AG09319 (cell line): ENCODE results near the gene ANAPC2.

Experiments used
- DNase-seq: peaks from one replicate; pipeline ENCODE4 v3.0.0-alpha.2; 2010; ENCODE audit warnings: low read depth; ENCODE audit errors: extremely low read depth
- TF ChIP-seq, protein P1 (sequence below): IDR thresholded peaks from 2 replicates; pipeline ENCODE4 v1.5.1; 2011; ENCODE audit warnings: low read depth, mild to moderate bottlenecking, inconsistent platforms, low read length, moderate library complexity

Gene ANAPC2

DNA sequence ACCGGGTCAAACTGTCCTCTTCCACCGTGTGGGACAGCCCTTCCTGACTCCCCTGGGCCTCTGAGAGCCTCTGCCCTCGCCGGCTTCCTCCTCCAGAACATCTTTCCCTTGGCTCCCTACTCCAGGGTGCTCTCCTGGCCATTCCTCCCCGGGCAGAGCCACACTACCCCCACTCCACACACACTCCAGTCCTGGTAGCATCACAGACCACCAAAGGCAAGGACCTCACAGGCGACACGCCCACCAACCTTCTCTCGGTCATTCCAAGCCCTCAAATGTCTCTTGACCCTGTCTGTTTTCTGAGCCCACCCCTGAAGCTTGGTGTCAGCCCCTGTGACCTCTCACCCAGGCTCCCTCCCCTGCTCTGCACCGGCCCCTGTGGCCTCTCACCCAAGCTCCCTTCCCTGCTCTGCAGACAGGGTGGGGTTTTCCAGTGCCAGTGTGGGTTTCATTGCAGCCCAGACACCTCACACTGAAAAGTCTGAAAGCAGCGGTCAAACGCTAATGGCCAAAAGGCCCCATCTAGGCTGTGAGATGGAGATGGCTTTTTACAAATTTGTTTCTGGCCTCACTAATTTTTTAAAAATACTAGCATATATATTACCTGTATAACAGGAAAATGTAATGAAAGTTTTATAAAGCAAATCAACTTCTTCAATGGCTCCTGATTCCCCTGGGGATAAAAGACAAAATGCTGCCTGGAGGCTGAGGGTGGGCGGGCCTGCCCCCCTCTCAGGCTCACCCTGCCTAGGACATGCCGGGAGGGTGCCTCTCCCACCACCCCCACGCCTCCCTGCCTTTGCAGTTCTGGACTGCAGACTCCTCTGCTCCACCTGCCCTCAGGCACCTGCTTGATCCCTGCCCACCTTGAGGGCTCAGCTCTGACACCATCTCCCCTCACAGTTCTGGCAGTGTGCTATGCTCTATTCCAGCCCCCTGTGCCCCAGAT lies 29.0 kb downstream of the ANAPC2 start:
- DNase-seq: no peak
- TF ChIP-seq, protein P1, sequence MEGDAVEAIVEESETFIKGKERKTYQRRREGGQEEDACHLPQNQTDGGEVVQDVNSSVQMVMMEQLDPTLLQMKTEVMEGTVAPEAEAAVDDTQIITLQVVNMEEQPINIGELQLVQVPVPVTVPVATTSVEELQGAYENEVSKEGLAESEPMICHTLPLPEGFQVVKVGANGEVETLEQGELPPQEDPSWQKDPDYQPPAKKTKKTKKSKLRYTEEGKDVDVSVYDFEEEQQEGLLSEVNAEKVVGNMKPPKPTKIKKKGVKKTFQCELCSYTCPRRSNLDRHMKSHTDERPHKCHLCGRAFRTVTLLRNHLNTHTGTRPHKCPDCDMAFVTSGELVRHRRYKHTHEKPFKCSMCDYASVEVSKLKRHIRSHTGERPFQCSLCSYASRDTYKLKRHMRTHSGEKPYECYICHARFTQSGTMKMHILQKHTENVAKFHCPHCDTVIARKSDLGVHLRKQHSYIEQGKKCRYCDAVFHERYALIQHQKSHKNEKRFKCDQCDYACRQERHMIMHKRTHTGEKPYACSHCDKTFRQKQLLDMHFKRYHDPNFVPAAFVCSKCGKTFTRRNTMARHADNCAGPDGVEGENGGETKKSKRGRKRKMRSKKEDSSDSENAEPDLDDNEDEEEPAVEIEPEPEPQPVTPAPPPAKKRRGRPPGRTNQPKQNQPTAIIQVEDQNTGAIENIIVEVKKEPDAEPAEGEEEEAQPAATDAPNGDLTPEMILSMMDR: no peak

DNA sequence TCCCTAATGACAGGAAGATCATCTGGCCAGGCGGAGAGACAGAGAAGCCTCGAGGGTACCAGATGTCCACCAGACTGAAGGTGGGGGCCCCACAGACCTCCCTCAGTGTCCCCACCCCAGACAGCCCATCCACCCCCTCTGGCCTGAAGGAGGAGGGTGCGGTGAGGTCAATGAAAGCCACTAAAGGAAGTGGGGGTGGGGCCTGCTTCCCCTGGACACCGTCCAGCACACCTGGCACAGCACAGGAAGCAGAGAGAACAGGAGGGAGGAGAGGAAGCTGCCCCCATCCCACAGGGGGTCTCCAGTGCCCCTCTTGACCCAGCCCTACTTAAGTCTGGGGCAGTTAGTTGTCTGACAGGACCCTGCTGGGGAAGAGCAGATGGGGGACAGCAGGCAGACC lies 29.7 kb downstream of the ANAPC2 start:
- no peak for DNase-seq
- TF ChIP-seq, protein P1: no peak

DNA sequence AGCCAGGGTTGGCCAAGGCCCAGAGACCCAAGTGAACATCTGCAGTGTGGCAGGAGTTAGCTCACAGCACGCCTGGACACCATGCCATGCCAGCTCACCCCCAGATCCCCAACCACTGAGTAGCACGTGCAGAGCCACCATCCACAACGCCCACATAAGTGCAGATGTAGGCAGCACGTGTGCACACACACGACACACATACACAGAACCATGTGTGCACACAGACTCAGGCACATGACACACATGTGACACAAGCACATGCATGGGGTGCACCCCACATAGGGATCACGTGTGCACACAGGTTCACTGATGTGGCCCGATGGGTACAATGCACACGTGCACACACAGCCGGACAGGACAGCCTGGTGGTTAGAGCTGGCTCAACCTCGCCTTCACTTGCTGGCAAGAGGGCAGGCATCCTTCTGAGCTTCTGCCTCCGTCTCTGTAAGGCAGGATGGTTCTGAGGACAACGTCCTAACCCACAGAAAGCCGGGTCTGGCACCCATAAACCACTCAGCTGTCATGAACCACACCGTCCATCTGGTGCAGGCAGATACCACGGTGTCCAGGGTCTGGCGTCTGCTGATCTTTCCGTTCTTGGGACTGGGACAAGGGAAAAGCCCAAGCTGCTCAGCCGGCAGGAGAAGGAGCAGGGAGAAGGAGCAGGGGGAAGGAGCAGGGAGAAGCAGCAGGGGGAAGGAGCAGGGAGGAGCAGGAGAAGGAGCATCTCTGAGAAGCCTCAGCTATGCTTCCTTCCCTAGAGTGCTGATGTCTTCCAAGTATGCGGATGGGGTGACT lies 30.5 kb downstream of the ANAPC2 start:
- DNase-seq: no peak
- TF ChIP-seq, protein P1: no peak

DNA sequence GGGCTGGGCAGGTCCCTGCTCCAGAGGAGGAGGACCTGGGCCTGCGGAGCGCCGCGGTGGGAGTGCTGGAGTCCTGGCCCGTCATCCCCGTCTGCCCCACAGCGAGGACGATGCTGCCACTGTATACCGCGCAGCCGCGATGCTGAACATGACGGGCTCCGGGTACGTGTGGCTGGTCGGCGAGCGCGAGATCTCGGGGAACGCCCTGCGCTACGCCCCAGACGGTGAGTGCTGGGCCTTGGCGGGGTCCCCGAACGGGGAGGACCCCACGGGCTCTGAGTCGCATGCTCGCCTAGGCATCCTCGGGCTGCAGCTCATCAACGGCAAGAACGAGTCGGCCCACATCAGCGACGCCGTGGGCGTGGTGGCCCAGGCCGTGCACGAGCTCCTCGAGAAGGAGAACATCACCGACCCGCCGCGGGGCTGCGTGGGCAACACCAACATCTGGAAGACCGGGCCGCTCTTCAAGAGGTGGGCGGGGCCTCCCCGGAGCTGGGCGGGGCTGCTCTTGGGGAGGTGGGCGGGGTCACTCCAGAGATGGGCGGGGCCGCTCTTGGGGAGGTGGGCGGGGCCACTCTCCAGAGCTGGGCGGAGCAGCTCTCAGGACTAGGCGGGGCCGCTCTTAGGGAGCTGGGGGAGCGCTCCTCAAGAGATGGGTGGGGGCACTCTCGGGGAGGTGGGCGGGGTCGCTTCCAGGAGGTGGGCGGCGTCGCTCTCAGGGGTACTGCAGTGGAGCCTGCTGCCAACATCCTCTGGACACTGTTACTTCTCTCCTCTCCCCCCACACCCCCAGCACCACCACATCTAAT lies 31.6 kb downstream of the ANAPC2 start:
- TF ChIP-seq, protein P1: no peak
- DNase-seq: peak; percentile 12

DNA sequence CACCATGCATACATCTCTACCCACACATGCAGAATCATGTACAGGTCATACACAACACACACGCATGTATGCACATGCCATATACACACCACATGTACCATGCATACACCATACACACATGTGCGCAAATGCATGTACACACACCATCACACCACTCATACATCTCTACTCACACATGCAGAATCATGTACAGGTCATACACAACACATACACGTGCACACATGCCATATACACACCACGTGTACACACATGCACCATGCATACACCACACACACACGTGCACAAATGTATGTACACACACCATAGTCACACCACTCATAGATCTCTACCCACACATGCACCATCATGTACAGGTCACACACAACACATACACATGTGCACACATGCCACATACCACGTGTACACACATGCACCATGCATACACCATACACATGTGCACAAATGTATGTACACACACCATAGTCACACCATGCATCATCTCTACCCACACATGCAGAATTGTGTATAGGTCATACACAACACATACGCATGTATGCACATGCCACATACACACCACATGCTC lies 35.4 kb downstream of the ANAPC2 start:
- DNase-seq: no peak
- TF ChIP-seq, protein P1: no peak

DNA sequence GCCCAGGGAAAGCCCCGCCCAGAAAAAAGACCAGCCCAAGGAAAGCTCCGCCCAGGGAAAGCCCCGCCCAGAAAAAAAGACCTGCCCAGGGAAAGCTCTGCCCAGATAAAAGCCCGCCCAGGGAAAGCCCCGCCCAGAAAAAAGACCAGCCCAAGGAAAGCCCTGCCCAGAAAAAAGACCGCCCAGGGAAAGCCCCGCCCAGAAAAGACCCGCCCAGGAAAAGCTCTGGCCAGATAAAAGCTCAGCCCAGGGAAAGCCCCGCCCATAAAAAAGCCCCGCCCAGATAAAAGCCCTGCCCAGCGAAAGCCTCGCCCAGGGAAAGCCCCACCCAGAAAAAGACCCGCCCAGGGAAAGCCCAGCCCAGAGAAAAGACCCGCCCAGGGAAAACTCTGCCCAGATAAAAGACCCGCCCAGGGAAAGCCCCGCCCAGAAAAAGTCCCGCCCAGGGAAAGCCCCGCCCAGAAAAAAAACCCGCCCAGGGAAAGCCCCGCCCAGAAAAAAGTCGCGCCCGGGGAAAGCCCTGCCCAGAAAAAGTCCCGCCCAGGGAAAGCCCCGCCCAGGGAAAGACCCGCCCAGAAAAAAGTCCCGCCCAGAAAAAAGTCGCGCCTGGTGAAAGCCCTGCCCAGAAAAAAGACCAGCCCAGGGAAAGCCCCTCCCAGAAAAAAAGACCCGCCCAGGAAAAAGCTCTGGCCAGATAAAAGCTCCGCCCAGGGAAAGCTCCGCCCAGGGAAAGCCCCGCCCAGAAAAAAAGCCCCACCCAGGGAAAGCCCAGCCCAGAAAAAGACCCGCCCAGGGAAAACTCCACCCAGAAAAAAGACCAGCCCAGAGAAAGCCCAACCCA lies 37.5 kb downstream of the ANAPC2 start:
- TF ChIP-seq, protein P1: no peak
- no peak for DNase-seq
